DMS79 (cell line): ENCODE results near the gene VEPH1.

ENCODE experiments used
- DNase-seq: peaks from one replicate; lab custom pipeline; 2025; lab: John Stamatoyannopoulos, UW

The VEPH1 gene

GRCh38 chr3:157502916-157503595 lies at the start of gene VEPH1:
Gene VEPH1 (minus strand): TSS chr3:157503416. CDS start chr3:157495349, 8,067 bp downstream.
- no peak for DNase-seq

GRCh38 chr3:157551961-157552360 lies 48.7 kb upstream of the VEPH1 start:
- no peak for DNase-seq

- no peak for DNase-seq
Observed at GRCh38 chr3:157549498-157549897, 46.3 kb upstream of the VEPH1 start.

- DNase-seq = no peak
Observed at GRCh38 chr3:157544501-157545130, 41.4 kb upstream of the VEPH1 start.

- no peak for DNase-seq
Observed at GRCh38 chr3:157543501-157544035, 40.4 kb upstream of the VEPH1 start.

GRCh38 chr3:157542711-157543500 lies 39.7 kb upstream of the VEPH1 start:
- no peak for DNase-seq

GRCh38 chr3:157541506-157542236 lies 38.5 kb upstream of the VEPH1 start:
- DNase-seq = no peak

- DNase-seq = no peak
Observed at GRCh38 chr3:157540656-157541055, 37.4 kb upstream of the VEPH1 start.

GRCh38 chr3:157535667-157536066 lies 32.5 kb upstream of the VEPH1 start:
- no peak for DNase-seq

GRCh38 chr3:157534725-157535161 lies 31.5 kb upstream of the VEPH1 start:
- no peak for DNase-seq

GRCh38 chr3:157533298-157534070 lies 30.3 kb upstream of the VEPH1 start:
- DNase-seq = no peak

GRCh38 chr3:157532529-157533297 lies 29.5 kb upstream of the VEPH1 start:
- no peak for DNase-seq

- no peak for DNase-seq
Observed at GRCh38 chr3:157531771-157532170, 28.6 kb upstream of the VEPH1 start.

GRCh38 chr3:157531301-157531660 lies 28.1 kb upstream of the VEPH1 start:
- DNase-seq = no peak

- DNase-seq = no peak
Observed at GRCh38 chr3:157530637-157531300, 27.6 kb upstream of the VEPH1 start.

- DNase-seq = no peak
Observed at GRCh38 chr3:157529751-157530150, 26.5 kb upstream of the VEPH1 start.

- DNase-seq = no peak
Observed at GRCh38 chr3:157529085-157529484, 25.9 kb upstream of the VEPH1 start.

- no peak for DNase-seq
Observed at GRCh38 chr3:157527131-157527881, 24.1 kb upstream of the VEPH1 start.

GRCh38 chr3:157526036-157526435 lies 22.8 kb upstream of the VEPH1 start:
- no peak for DNase-seq
